WTC11 (cell line): Measurements from ENCODE around the gene MMP8. TPM values are rescaled to one million over a fixed set of nuclear protein-coding genes. Genes with fewer than 3 reads are reported as not detected.

Source experiments
- ATAC-seq: fragments of 200-7000 bp; cut with Tn5 transposase; 2 replicates; pipeline ENCODE4 v1.10.0; 2021; ENCODE audit warnings: mild to moderate bottlenecking, moderate library complexity
- CTCF ChIA-PET: fragments of 300-600 bp; sonication (Branson Sonifier 250); formaldehyde crosslinking; loops from one replicate; lab custom pipeline; 2021; ENCODE audit warnings: antibody characterized with exemption; lab: Charles Lee
- POLR2A ChIA-PET: fragments of 350-600 bp; sonication (Branson Sonifier 250); formaldehyde crosslinking; loops from one replicate; lab custom pipeline; 2021; ENCODE audit warnings: antibody characterized with exemption; lab: Charles Lee
- DNase-seq: peaks from one replicate; pipeline ENCODE4 v3.0.0; 2021; ENCODE audit warnings: low spot score
- H3K27ac Mint-ChIP-seq: 2 replicates; pipeline ENCODE4 v1.8.0; 2021; ENCODE audit warnings: mixed read lengths
- H3K27me3 Mint-ChIP-seq: 2 replicates; pipeline ENCODE4 v1.8.0; 2021; ENCODE audit warnings: low read depth, mild to moderate bottlenecking, moderate library complexity, mixed read lengths
- H3K36me3 Mint-ChIP-seq: 2 replicates; pipeline ENCODE4 v1.8.0; 2021; ENCODE audit warnings: mixed read lengths
- H3K4me1 Mint-ChIP-seq: 2 replicates; pipeline ENCODE4 v1.8.0; 2022; ENCODE audit warnings: mixed read lengths
- H3K4me3 Mint-ChIP-seq: 2 replicates; pipeline ENCODE4 v1.8.0; 2021; ENCODE audit warnings: mild to moderate bottlenecking, moderate library complexity, mixed read lengths
- H3K9me3 Mint-ChIP-seq: 2 replicates; pipeline ENCODE4 v1.8.0; 2021; ENCODE audit warnings: mixed read lengths
- CREB1 ChIP-seq: sonication (generic); formaldehyde crosslinking; IDR thresholded peaks from 2 replicates; pipeline ENCODE4 v1.8.0; 2023; ENCODE audit warnings: mild to moderate bottlenecking, missing genetic modification reagents
- CREM ChIP-seq: sonication (generic); formaldehyde crosslinking; IDR thresholded peaks from 2 replicates; pipeline ENCODE4 v1.8.1; 2022; ENCODE audit warnings: mild to moderate bottlenecking, missing genetic modification reagents, moderate library complexity
- E2F1 ChIP-seq: sonication (generic); formaldehyde crosslinking; IDR thresholded peaks from 2 replicates; pipeline ENCODE4 v1.8.0; 2022; ENCODE audit warnings: mild to moderate bottlenecking, missing genetic modification reagents
- HMGXB4 ChIP-seq: sonication (generic); formaldehyde crosslinking; IDR thresholded peaks from 2 replicates; pipeline ENCODE4 v1.8.1; 2023; ENCODE audit warnings: mild to moderate bottlenecking, moderate library complexity, missing genetic modification reagents
- NR2C2 ChIP-seq: sonication (generic); formaldehyde crosslinking; IDR thresholded peaks from 2 replicates; pipeline ENCODE4 v1.8.0; 2022; ENCODE audit warnings: mild to moderate bottlenecking, missing genetic modification reagents
- PRRX2 ChIP-seq: fragments of 250-450 bp; sonication (Bioruptor Pico); IDR thresholded peaks from 2 replicates; pipeline ENCODE4 v1.8.0; 2021; ENCODE audit warnings: mild to moderate bottlenecking
- TCF7 ChIP-seq: sonication (generic); formaldehyde crosslinking; IDR thresholded peaks from 2 replicates; pipeline ENCODE4 v1.8.0; 2022; ENCODE audit warnings: mild to moderate bottlenecking, low read depth, missing genetic modification reagents, moderate library complexity
- TEAD1 ChIP-seq: sonication (generic); formaldehyde crosslinking; IDR thresholded peaks from 2 replicates; pipeline ENCODE4 v1.8.0; 2022; ENCODE audit warnings: mild to moderate bottlenecking, missing genetic modification reagents
- ZNF263 ChIP-seq: sonication (generic); formaldehyde crosslinking; IDR thresholded peaks from 2 replicates; pipeline ENCODE4 v1.8.1; 2022; ENCODE audit warnings: low read depth, mild to moderate bottlenecking, moderate library complexity, missing genetic modification reagents
- ZNF281 ChIP-seq: sonication (generic); formaldehyde crosslinking; IDR thresholded peaks from 2 replicates; pipeline ENCODE4 v1.8.0; 2023; ENCODE audit warnings: mild to moderate bottlenecking, missing genetic modification reagents
- total RNA-seq: library from RNA; stranded (reverse); gene quantifications from 3 replicates; pipeline ENCODE4 v1.2.3, GENCODE V29; 2021
- TF ChIP-seq, protein P1 (sequence below): sonication (generic); formaldehyde crosslinking; IDR thresholded peaks from 2 replicates; pipeline ENCODE4 v1.8.1; 2022; ENCODE audit warnings: mild to moderate bottlenecking, moderate library complexity, missing genetic modification reagents
- TF ChIP-seq, protein P2 (sequence below): fragments of 200-600 bp; IDR thresholded peaks from 2 replicates; pipeline ENCODE4 v1.8.0; 2022; ENCODE audit warnings: antibody characterized with exemption
- TF ChIP-seq, protein P3 (sequence below): sonication (generic); formaldehyde crosslinking; IDR thresholded peaks from 2 replicates; pipeline ENCODE4 v1.8.1; 2023; ENCODE audit warnings: mild to moderate bottlenecking, missing genetic modification reagents, moderate library complexity

Gene MMP8
- total RNA-seq, 1 experiment from 2014 or later = not detected

GRCh38 chr11:102719620-102720277, 5.0 kb downstream of the MMP8 start (continued):
- TF ChIP-seq HMGXB4 = no peak
- no peak for TF ChIP-seq ZNF263 (CRISPR knock-in tag)
- TF ChIP-seq, protein P1, sequence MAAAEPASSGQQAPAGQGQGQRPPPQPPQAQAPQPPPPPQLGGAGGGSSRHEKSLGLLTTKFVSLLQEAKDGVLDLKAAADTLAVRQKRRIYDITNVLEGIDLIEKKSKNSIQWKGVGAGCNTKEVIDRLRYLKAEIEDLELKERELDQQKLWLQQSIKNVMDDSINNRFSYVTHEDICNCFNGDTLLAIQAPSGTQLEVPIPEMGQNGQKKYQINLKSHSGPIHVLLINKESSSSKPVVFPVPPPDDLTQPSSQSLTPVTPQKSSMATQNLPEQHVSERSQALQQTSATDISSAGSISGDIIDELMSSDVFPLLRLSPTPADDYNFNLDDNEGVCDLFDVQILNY (CRISPR knock-in tag) = no peak
- TF ChIP-seq, all 79 proteins: peak for 0

GRCh38 chr11:102717280-102717679, 7.5 kb downstream of the MMP8 start:
- CTCF ChIA-PET = no interaction called here
- DNase-seq (no peak), ATAC-seq (no peak)
- Mint-ChIP-seq H3K27me3 (no peaks in the 10 kb centered on the region), H3K4me3 (no peak overlapping the region), H3K9me3 (peaks cover 7% of the 10 kb centered on the region; the same call in 1 of the 2 replicates), H3K27ac (no peak overlapping the region), H3K36me3 (no peaks in the 10 kb centered on the region), H3K4me1 (peaks cover 7% of the 10 kb centered on the region)
- TF ChIP-seq ZNF281 (CRISPR knock-in tag) = no peak
- no peak for TF ChIP-seq NR2C2
- no peak for TF ChIP-seq TEAD1 (CRISPR knock-in tag)
- TF ChIP-seq, protein P2, sequence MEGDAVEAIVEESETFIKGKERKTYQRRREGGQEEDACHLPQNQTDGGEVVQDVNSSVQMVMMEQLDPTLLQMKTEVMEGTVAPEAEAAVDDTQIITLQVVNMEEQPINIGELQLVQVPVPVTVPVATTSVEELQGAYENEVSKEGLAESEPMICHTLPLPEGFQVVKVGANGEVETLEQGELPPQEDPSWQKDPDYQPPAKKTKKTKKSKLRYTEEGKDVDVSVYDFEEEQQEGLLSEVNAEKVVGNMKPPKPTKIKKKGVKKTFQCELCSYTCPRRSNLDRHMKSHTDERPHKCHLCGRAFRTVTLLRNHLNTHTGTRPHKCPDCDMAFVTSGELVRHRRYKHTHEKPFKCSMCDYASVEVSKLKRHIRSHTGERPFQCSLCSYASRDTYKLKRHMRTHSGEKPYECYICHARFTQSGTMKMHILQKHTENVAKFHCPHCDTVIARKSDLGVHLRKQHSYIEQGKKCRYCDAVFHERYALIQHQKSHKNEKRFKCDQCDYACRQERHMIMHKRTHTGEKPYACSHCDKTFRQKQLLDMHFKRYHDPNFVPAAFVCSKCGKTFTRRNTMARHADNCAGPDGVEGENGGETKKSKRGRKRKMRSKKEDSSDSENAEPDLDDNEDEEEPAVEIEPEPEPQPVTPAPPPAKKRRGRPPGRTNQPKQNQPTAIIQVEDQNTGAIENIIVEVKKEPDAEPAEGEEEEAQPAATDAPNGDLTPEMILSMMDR = no peak
- TF ChIP-seq CREM (CRISPR knock-in tag) = no peak
- TF ChIP-seq E2F1 (CRISPR knock-in tag) = no peak
- TF ChIP-seq, protein P3, sequence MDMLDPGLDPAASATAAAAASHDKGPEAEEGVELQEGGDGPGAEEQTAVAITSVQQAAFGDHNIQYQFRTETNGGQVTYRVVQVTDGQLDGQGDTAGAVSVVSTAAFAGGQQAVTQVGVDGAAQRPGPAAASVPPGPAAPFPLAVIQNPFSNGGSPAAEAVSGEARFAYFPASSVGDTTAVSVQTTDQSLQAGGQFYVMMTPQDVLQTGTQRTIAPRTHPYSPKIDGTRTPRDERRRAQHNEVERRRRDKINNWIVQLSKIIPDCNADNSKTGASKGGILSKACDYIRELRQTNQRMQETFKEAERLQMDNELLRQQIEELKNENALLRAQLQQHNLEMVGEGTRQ (CRISPR knock-in tag) = no peak
- no peak for TF ChIP-seq PRRX2
- no peak for TF ChIP-seq TCF7
- POLR2A ChIA-PET = no interaction called here

DNA sequence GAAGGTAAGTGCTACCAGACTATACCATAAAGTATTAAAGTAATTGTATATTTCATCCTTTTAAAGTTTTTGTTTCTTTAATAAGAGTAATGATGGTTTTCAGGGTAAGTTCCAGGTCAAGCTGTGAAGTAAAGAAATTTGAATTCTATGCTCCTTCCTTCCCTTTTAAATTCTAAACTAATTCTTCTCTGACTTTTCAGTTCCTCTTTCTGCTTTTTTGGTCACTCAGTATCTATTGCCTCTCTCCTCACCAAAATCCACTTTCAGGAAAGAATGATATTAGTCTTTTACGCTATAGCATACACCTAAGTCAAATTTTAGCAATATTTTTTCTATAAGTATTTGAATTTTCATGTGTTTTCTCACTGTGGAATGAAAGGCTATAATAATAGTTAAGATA, 8.2 kb downstream of the MMP8 start:
- TF ChIP-seq CREB1 (no peak), TEAD1 (CRISPR knock-in tag) (no peak)
- ChIA-PET POLR2A (no interaction called here), CTCF (no interaction called here)
- Mint-ChIP-seq H3K27ac (no peak overlapping the region), H3K4me1 (peaks cover 7% of the 10 kb centered on the region), H3K4me3 (no peak overlapping the region), H3K36me3 (no peaks in the 10 kb centered on the region), H3K9me3 (peaks cover 5% of the 10 kb centered on the region; the same call in 1 of the 2 replicates), H3K27me3 (no peaks in the 10 kb centered on the region)
- DNase-seq (no peak), ATAC-seq (no peak)
